Keratinocyte (primary cell): ENCODE measurements around the gene GPR176. TPM values are rescaled to one million over a fixed set of nuclear protein-coding genes. Genes with fewer than 3 reads are reported as not detected.

Source experiments
- DNase-seq: peaks from one replicate; pipeline ENCODE4 v3.0.0-alpha.2; 2011; ENCODE audit warnings: low read depth, missing footprints, low spot score
- FAIRE-seq: peaks from 2 replicates; lab custom pipeline; 2011; peaks lifted over from hg19 to GRCh38; lab: Jason Lieb, UNC
- H2AFZ ChIP-seq: 2 replicates; pipeline ENCODE4 v1.6.0; 2012; ENCODE audit warnings: low read length, control low read depth, inconsistent platforms; ENCODE audit not compliant: control insufficient read depth
- H3K27ac ChIP-seq: 2 replicates; pipeline ENCODE4 v1.5.1; 2011; ENCODE audit warnings: low read length; ENCODE audit not compliant: control insufficient read depth, insufficient read depth
- H3K27me3 ChIP-seq: 3 replicates; pipeline ENCODE4 v1.6.0; 2011; ENCODE audit warnings: low read length; ENCODE audit not compliant: control insufficient read depth, insufficient read depth; ENCODE audit errors: extremely low read depth
- H3K36me3 ChIP-seq, 2 experiments: 2 replicates in 1 of 2; 3 replicates in 1 of 2; pipeline ENCODE4 v1.5.1; 2011; ENCODE audit warnings: low read length in 2 of 2, mild to moderate bottlenecking in 1 of 2; ENCODE audit not compliant: control insufficient read depth in 2 of 2, insufficient read depth in 2 of 2; ENCODE audit errors: extremely low read depth in 1 of 2
- H3K4me1 ChIP-seq: 3 replicates; pipeline ENCODE4 v1.5.1; 2011; ENCODE audit warnings: low read length; ENCODE audit not compliant: control insufficient read depth, insufficient read depth; ENCODE audit errors: extremely low read depth
- H3K4me2 ChIP-seq: 3 replicates; pipeline ENCODE4 v1.6.0; 2011; ENCODE audit warnings: low read depth, low read length; ENCODE audit not compliant: control insufficient read depth, insufficient read depth; ENCODE audit errors: extremely low read depth
- H3K4me3 ChIP-seq, 3 experiments: fragments of 200-600 bp in 1 of 3; sonication (generic) in 1 of 3; 2 replicates in 2 of 3; 3 replicates in 1 of 3; pipeline ENCODE4 v1.5.1; 2011 to 2016; ENCODE audit warnings: low read length in 3 of 3, mild to moderate bottlenecking in 3 of 3, control low read depth in 2 of 3, inconsistent platforms in 1 of 3, low read depth in 1 of 3, mixed read lengths in 1 of 3, mixed run types in 1 of 3, moderate library complexity in 1 of 3; ENCODE audit not compliant: control insufficient read depth in 2 of 3, insufficient read depth in 2 of 3; ENCODE audit errors: extremely low read depth in 1 of 3
- H3K79me2 ChIP-seq: 2 replicates; pipeline ENCODE4 v1.6.0; 2012; ENCODE audit warnings: low read length; ENCODE audit not compliant: control insufficient read depth, insufficient read depth
- H3K9ac ChIP-seq: 3 replicates; pipeline ENCODE4 v1.6.0; 2011; ENCODE audit warnings: low read length; ENCODE audit not compliant: control insufficient read depth, insufficient read depth; ENCODE audit errors: extremely low read depth
- H3K9me1 ChIP-seq: 3 replicates; pipeline ENCODE4 v1.6.0; 2011; ENCODE audit warnings: low read length; ENCODE audit not compliant: control insufficient read depth, insufficient read depth; ENCODE audit errors: extremely low read depth
- H3K9me3 ChIP-seq: 2 replicates; pipeline ENCODE4 v1.5.1; 2012; ENCODE audit warnings: low read depth, low read length; ENCODE audit not compliant: control insufficient read depth
- H4K20me1 ChIP-seq: 3 replicates; pipeline ENCODE4 v1.6.0; 2011; ENCODE audit warnings: low read length; ENCODE audit not compliant: control insufficient read depth, insufficient read depth; ENCODE audit errors: extremely low read depth
- CTCF ChIP-seq, 3 experiments: IDR thresholded peaks in 1 of 3; conservative IDR thresholded peaks in 1 of 3; optimal IDR thresholded peaks in 1 of 3; 2 replicates in 2 of 3; 3 replicates in 1 of 3; pipeline versions ENCODE3 to v1.5.1; 2011; ENCODE audit warnings: low read length in 3 of 3, mild to moderate bottlenecking in 3 of 3, moderate library complexity in 2 of 3, control low read depth in 1 of 3, inconsistent platforms in 1 of 3; ENCODE audit not compliant: insufficient read depth in 2 of 3; ENCODE audit errors: extremely low read depth in 1 of 3
- EZH2 ChIP-seq: IDR thresholded peaks from one replicate; pipeline ENCODE4 v1.6.1; 2012; ENCODE audit warnings: inconsistent platforms, mild to moderate bottlenecking, low read length, moderate library complexity
- dilution Hi-C: fragments of 300-500 bp; cut with MboI; formaldehyde crosslinking; loops from one replicate; pipeline ENCODE4 v1.7.0; 2020; ENCODE audit warnings: low sequenced_read_pairs; ENCODE audit not compliant: extremely low pct_ligation_motif_present
- polyA plus RNA-seq, 5 experiments: library from polyadenylated mRNA; depleted of rRNA in 3 of 5; stranded (reverse) in 3 of 5; stranded (forward) in 1 of 5; unstranded in 1 of 5; fragments of >200 nt; gene quantifications; 1 replicate in 1 of 5; 2 replicates in 3 of 5; 3 replicates in 1 of 5; pipeline versions ENCODE4 v1.2.1 to v1.2.3, GENCODE V29; 2011 to 2012; ENCODE audit warnings: missing spikeins in 2 of 5, low read depth in 1 of 5, low replicate concordance in 1 of 5

GPR176 gene
- polyA plus RNA-seq, 1 donor (not counting 4 experiments of a cell fraction or from before 2014, with no cell fraction given) = 12.5 TPM

- Histone ChIP-seq H3K79me2 (peaks cover 7% of the 10 kb centered on the region), H3K9me1 (no peaks in the 10 kb centered on the region), H3K9me3 (no peaks in the 10 kb centered on the region), H4K20me1 (no peaks in the 10 kb centered on the region), H2AFZ (no peak overlapping the region), H3K9ac (no peak overlapping the region), H3K4me3 (no peak overlapping the region), H3K36me3 (no peaks in the 10 kb centered on the region), H3K4me2 (no peak overlapping the region), H3K4me1 (no peaks in the 10 kb centered on the region), H3K27me3 (no peaks in the 10 kb centered on the region), H3K27ac (no peak overlapping the region)
- dilution Hi-C loops = no loop called here
- FAIRE-seq (no peak), DNase-seq (no peak)
- no peak for TF ChIP-seq CTCF (optimal IDR thresholded peaks at IDR 0.05 in 1 of 3, IDR thresholded peaks at IDR 0.05 in 1 of 3, conservative IDR thresholded peaks at IDR 0.05 in 1 of 3; ENCODE audit: extremely low read depth in 1 of 3, insufficient read depth in 2 of 3, low read length in 3 of 3)
- TF ChIP-seq EZH2 = no peak
Measured at GRCh38 chr15:39851500-39852092, 68.5 kb downstream of the GPR176 start.

GRCh38 chr15:39850436-39850835, 69.6 kb downstream of the GPR176 start:
- no peak for FAIRE-seq
- Histone ChIP-seq H3K36me3 (no peaks in the 10 kb centered on the region), H3K79me2 (peaks cover 7% of the 10 kb centered on the region), H3K9me3 (no peaks in the 10 kb centered on the region), H3K27ac (no peak overlapping the region), H3K4me1 (no peaks in the 10 kb centered on the region), H3K4me3 (no peak overlapping the region), H4K20me1 (no peaks in the 10 kb centered on the region), H3K9ac (no peak overlapping the region), H2AFZ (no peak overlapping the region), H3K4me2 (no peak overlapping the region), H3K9me1 (no peaks in the 10 kb centered on the region), H3K27me3 (no peaks in the 10 kb centered on the region)
- DNase-seq = no peak
- dilution Hi-C loops = no loop called here
- TF ChIP-seq EZH2 = no peak
- TF ChIP-seq CTCF (optimal IDR thresholded peaks at IDR 0.05 in 1 of 3, IDR thresholded peaks at IDR 0.05 in 1 of 3, conservative IDR thresholded peaks at IDR 0.05 in 1 of 3; ENCODE audit: extremely low read depth in 1 of 3, insufficient read depth in 2 of 3, low read length in 3 of 3) = no peak
